HCT116 (cell line): ENCODE data around the gene FOXA2. TPM values are rescaled to one million over a fixed set of nuclear protein-coding genes. Genes with fewer than 3 reads are reported as not detected.

Experiments
- ATAC-seq: fragments of 200-7000 bp; cut with Tn5 transposase; 2 replicates; pipeline ENCODE4 v1.9.1; 2020; ENCODE audit warnings: mild to moderate bottlenecking, moderate library complexity
- BruUV-seq: library from RNA; stranded (reverse); fragments of 400-500 nt; replicated peaks from 2 replicates; lab custom pipeline; 2021; lab: Mats Ljungman, UMichigan
- CTCF ChIA-PET: fragments of 300-600 bp; sonication (Branson Sonifier 250); formaldehyde crosslinking; loops from one replicate; lab custom pipeline; 2021; ENCODE audit warnings: antibody characterized with exemption; lab: Charles Lee
- POLR2A ChIA-PET: fragments of 300-600, 350-600 bp; sonication (Branson Sonifier 250); formaldehyde crosslinking; loops from one replicate; lab custom pipeline; 2021; ENCODE audit warnings: antibody characterized with exemption; lab: Charles Lee
- RAD21 ChIA-PET, 2 experiments: fragments of 300-600 bp; sonication (Branson Sonifier 250); formaldehyde crosslinking; loops; one replicate each; lab custom pipeline; 2023; ENCODE audit warnings: low total read pairs in 2 of 2; ENCODE audit not compliant: uncharacterized antibody in 2 of 2, unreplicated experiment in 2 of 2, low non-redundant PET in 1 of 2; lab: Charles Lee
- DNase-seq: peaks from one replicate; pipeline ENCODE4 v3.0.0-alpha.2; 2010; ENCODE audit warnings: low read depth, low spot score
- H2AFZ ChIP-seq: fragments of 200-600 bp; shearing (Covaris generic), sonication (generic); 2 replicates; pipeline ENCODE4 v1.6.1; 2017; ENCODE audit warnings: low read depth, mixed run types, mixed read lengths, antibody characterized with exemption, low read length; ENCODE audit not compliant: poor library complexity, severe bottlenecking
- H3K27ac ChIP-seq: 2 replicates; pipeline ENCODE4 v1.5.1; 2012; ENCODE audit warnings: low read depth, low read length
- H3K27me3 ChIP-seq: fragments of 200-600 bp; sonication (generic); 2 replicates; pipeline ENCODE4 v1.6.1; 2016; ENCODE audit warnings: mixed run types, low read length, mixed read lengths; ENCODE audit not compliant: insufficient read depth
- H3K36me3 ChIP-seq, 2 experiments: fragments of 200-500 bp in 1 of 2; fragments of 200-600 bp in 1 of 2; sonication (Bioruptor generic) in 1 of 2; sonication (generic) in 1 of 2; 2 replicates each; pipeline versions ENCODE4 v1.5.1 to v1.6.1; 2014 to 2016; ENCODE audit warnings: low read length in 2 of 2, inconsistent platforms in 1 of 2, mixed read lengths in 1 of 2, mixed run types in 1 of 2; ENCODE audit not compliant: insufficient read depth in 2 of 2, control insufficient read depth in 1 of 2
- H3K4me1 ChIP-seq, 2 experiments: fragments of 200-600 bp in 1 of 2; sonication (generic) in 1 of 2; 2 replicates each; pipeline versions ENCODE4 v1.5.1 to v1.6.1; 2012 to 2017; ENCODE audit warnings: low read length in 2 of 2, inconsistent platforms in 1 of 2, mild to moderate bottlenecking in 1 of 2, mixed read lengths in 1 of 2, mixed run types in 1 of 2, moderate library complexity in 1 of 2; ENCODE audit not compliant: insufficient read depth in 2 of 2, control insufficient read depth in 1 of 2
- H3K4me2 ChIP-seq: fragments of 200-600 bp; sonication (generic); 2 replicates; pipeline ENCODE4 v1.6.1; 2017; ENCODE audit warnings: mixed run types, low read length, mixed read lengths
- H3K4me3 ChIP-seq, 2 experiments: fragments of 200-600 bp in 1 of 2; sonication (generic) in 1 of 2; replicated peaks in 1 of 2; 2 replicates each; pipeline ENCODE4 v1.5.1; 2011 to 2016; ENCODE audit warnings: low read length in 2 of 2, control low read depth in 1 of 2, low read depth in 1 of 2, mild to moderate bottlenecking in 1 of 2, mixed read lengths in 1 of 2, mixed run types in 1 of 2
- H3K79me2 ChIP-seq: fragments of 200-600 bp; sonication (generic); 2 replicates; pipeline ENCODE4 v1.6.1; 2017; ENCODE audit warnings: mild to moderate bottlenecking, mixed run types, low read length, moderate library complexity, mixed read lengths; ENCODE audit not compliant: insufficient read depth
- H3K9ac ChIP-seq: fragments of 200-600 bp; sonication (generic); 2 replicates; pipeline ENCODE4 v1.6.1; 2016; ENCODE audit warnings: low read length, mixed read lengths
- H3K9me2 ChIP-seq: fragments of 200-600 bp; sonication (generic), shearing (Covaris generic); 2 replicates; pipeline ENCODE4 v1.6.1; 2017; ENCODE audit warnings: mixed run types, mild to moderate bottlenecking, moderate library complexity; ENCODE audit not compliant: insufficient read depth
- H3K9me3 ChIP-seq, 2 experiments: fragments of 200-500 bp in 1 of 2; fragments of 200-600 bp in 1 of 2; sonication (Bioruptor generic) in 1 of 2; sonication (generic) in 1 of 2; 2 replicates each; pipeline ENCODE4 v1.6.1; 2014 to 2017; ENCODE audit warnings: low read length in 2 of 2, mixed read lengths in 2 of 2, inconsistent platforms in 1 of 2, low read depth in 1 of 2, mild to moderate bottlenecking in 1 of 2, mixed run types in 1 of 2, moderate library complexity in 1 of 2; ENCODE audit not compliant: control insufficient read depth in 1 of 2, insufficient read depth in 1 of 2
- H4K20me1 ChIP-seq: fragments of 200-600 bp; sonication (generic), shearing (Covaris generic); 2 replicates; pipeline ENCODE4 v1.6.1; 2017; ENCODE audit warnings: mixed run types, mild to moderate bottlenecking, moderate library complexity; ENCODE audit not compliant: insufficient read depth
- ATF3 ChIP-seq: IDR thresholded peaks from 2 replicates; pipeline ENCODE4 v1.6.1; 2012
- CTCF ChIP-seq, 3 experiments: fragments of 200-600 bp in 1 of 3; sonication (generic) in 1 of 3; IDR thresholded peaks in 2 of 3; conservative IDR thresholded peaks in 1 of 3; 2 replicates each; pipeline ENCODE4 v1.5.1; 2012 to 2017; ENCODE audit warnings: low read depth in 2 of 3, low read length in 2 of 3, antibody characterized with exemption in 1 of 3, borderline replicate concordance in 1 of 3, control low read depth in 1 of 3, mild to moderate bottlenecking in 1 of 3, mixed read lengths in 1 of 3, mixed run types in 1 of 3, moderate library complexity in 1 of 3; ENCODE audit not compliant: insufficient read depth in 1 of 3
- EZH2 ChIP-seq: fragments of 200-600 bp; sonication (generic); IDR thresholded peaks from 2 replicates; pipeline ENCODE4 v1.6.1; 2017; ENCODE audit warnings: antibody characterized with exemption, mixed run types
- MAX ChIP-seq: IDR thresholded peaks from 2 replicates; pipeline ENCODE4 v1.6.1; 2012
- POLR2AphosphoS5 ChIP-seq: IDR thresholded peaks from 2 replicates; pipeline ENCODE4 v1.6.1; 2011; ENCODE audit warnings: mild to moderate bottlenecking, low read depth, low read length, moderate library complexity
- RAD21 ChIP-seq: IDR thresholded peaks from 2 replicates; pipeline ENCODE4 v1.6.1; 2012; ENCODE audit warnings: low read depth, mild to moderate bottlenecking
- REST ChIP-seq: IDR thresholded peaks from 2 replicates; pipeline ENCODE4 v1.6.1; 2012; ENCODE audit warnings: low read depth
- SP1 ChIP-seq: IDR thresholded peaks from 2 replicates; pipeline ENCODE4 v1.6.1; 2012; ENCODE audit warnings: low read depth
- SRF ChIP-seq: IDR thresholded peaks from 2 replicates; pipeline ENCODE4 v1.6.1; 2012; ENCODE audit warnings: low read depth
- TCF7L2 ChIP-seq: IDR thresholded peaks from 2 replicates; pipeline ENCODE4 v1.7.0; 2011; ENCODE audit warnings: borderline replicate concordance, inconsistent platforms; ENCODE audit not compliant: insufficient read depth, insufficient read length; ENCODE audit errors: extremely low read depth
- YY1 ChIP-seq: IDR thresholded peaks from 2 replicates; pipeline ENCODE4 v1.6.1; 2011; ENCODE audit warnings: low read length, low read depth, moderate library complexity, mild to moderate bottlenecking; ENCODE audit not compliant: insufficient replicate concordance; ENCODE audit errors: extremely low read depth
- ZFX ChIP-seq: fragments of 450-650 bp; IDR thresholded peaks from 2 replicates; pipeline ENCODE4 v1.6.1; 2017
- intact Hi-C: fragments of 100-400 bp; cut with micrococcal nuclease; formaldehyde crosslinking; loops from 2 replicates; pipeline ENCODE4 v1.10.0; 2022
- total RNA-seq: library from RNA; stranded (reverse); gene quantifications from one replicate; pipeline ENCODE4 v1.2.1, GENCODE V29; 2021; ENCODE audit not compliant: unreplicated experiment

The FOXA2 gene
- total RNA-seq, 1 experiment from 2014 or later: 0.10 TPM

GRCh38 chr20:22582964-22583772 lies 1.2 kb downstream of the FOXA2 start:
- TF ChIP-seq CTCF (IDR thresholded peaks at IDR 0.05 in 2 of 3, conservative IDR thresholded peaks at IDR 0.05 in 1 of 3; ENCODE audit: borderline replicate concordance in 1 of 3, insufficient read depth in 1 of 3, low read depth in 2 of 3, low read length in 2 of 3) (no peak), ZFX (no peak), RAD21 (no peak), SRF (no peak), SP1 (no peak), REST (no peak), TCF7L2 (no peak), YY1 (no peak), EZH2 (no peak), MAX (no peak), ATF3 (no peak), POLR2AphosphoS5 (no peak)
- Histone ChIP-seq H3K27ac (no peak overlapping the region), H3K4me3 (no peak overlapping the region), H3K36me3 (no peaks in the 10 kb centered on the region), H3K9me2 (no peaks in the 10 kb centered on the region), H4K20me1 (no peaks in the 10 kb centered on the region), H3K27me3 (no peaks in the 10 kb centered on the region), H2AFZ (no peak overlapping the region), H3K4me1 (no peaks in the 10 kb centered on the region), H3K4me2 (no peak overlapping the region), H3K9me3 (no peaks in the 10 kb centered on the region), H3K79me2 (no peaks in the 10 kb centered on the region), H3K9ac (no peak overlapping the region)
- ChIA-PET POLR2A (no interaction called here), RAD21 (no interaction called here), CTCF (interaction anchor here (0.5 kb wide), 1 partner anchor 11 kb away, joined by 3 read pairs; no protein-coding TSS in a partner anchor)
- intact Hi-C loops: no loop called here
- ATAC-seq (no peak), DNase-seq (no peak)
- BruUV-seq: no TSS peak
